Gastroesophageal sphincter (tissue), 3 donors: Measurements from ENCODE around the gene RNF103.

Source experiments
- EP300 ChIP-seq: sonication (generic); formaldehyde crosslinking; IDR thresholded peaks from one replicate; pipeline ENCODE4 v1.6.1; 2017; ENCODE audit warnings: antibody characterized with exemption, mild to moderate bottlenecking
- POLR2A ChIP-seq, 2 donors: fragments of 450-650 bp; IDR thresholded peaks; one replicate each; pipeline ENCODE4 v1.6.1; 2017; ENCODE audit warnings: antibody characterized with exemption in 2 of 2, mild to moderate bottlenecking in 2 of 2, moderate library complexity in 1 of 2
- TF ChIP-seq, protein P1 (sequence below), 4 experiments: fragments of 200-600 bp in 2 of 4; fragments of 450-650 bp in 2 of 4; sonication (generic) in 1 of 4; IDR thresholded peaks; one replicate each; pipeline ENCODE4 v1.5.1; 2017 to 2019; ENCODE audit warnings: antibody characterized with exemption in 4 of 4, mild to moderate bottlenecking in 2 of 4, moderate library complexity in 2 of 4

GRCh38 chr2:86646329-86646728 is 22.7 kb upstream of the RNF103 start:
- TF ChIP-seq, protein P1, sequence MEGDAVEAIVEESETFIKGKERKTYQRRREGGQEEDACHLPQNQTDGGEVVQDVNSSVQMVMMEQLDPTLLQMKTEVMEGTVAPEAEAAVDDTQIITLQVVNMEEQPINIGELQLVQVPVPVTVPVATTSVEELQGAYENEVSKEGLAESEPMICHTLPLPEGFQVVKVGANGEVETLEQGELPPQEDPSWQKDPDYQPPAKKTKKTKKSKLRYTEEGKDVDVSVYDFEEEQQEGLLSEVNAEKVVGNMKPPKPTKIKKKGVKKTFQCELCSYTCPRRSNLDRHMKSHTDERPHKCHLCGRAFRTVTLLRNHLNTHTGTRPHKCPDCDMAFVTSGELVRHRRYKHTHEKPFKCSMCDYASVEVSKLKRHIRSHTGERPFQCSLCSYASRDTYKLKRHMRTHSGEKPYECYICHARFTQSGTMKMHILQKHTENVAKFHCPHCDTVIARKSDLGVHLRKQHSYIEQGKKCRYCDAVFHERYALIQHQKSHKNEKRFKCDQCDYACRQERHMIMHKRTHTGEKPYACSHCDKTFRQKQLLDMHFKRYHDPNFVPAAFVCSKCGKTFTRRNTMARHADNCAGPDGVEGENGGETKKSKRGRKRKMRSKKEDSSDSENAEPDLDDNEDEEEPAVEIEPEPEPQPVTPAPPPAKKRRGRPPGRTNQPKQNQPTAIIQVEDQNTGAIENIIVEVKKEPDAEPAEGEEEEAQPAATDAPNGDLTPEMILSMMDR (IDR thresholded peaks at IDR 0.05) = no peak
- TF ChIP-seq POLR2A (IDR thresholded peaks at IDR 0.05) (no peak), EP300 (no peak)
